GM12891 (cell line): ENCODE measurements around the gene ITPRID2.

Source experiments
- PAX5 ChIP-seq: IDR thresholded peaks from 2 replicates; pipeline ENCODE4 v1.6.1; 2011; ENCODE audit warnings: low read length, moderate library complexity, mild to moderate bottlenecking; ENCODE audit not compliant: insufficient read depth, severe bottlenecking
- POLR2A ChIP-seq: IDR thresholded peaks from 2 replicates; pipeline ENCODE4 v1.6.1; 2011; ENCODE audit warnings: low read depth, low read length, control low read depth
- POLR2AphosphoS5 ChIP-seq: IDR thresholded peaks from 2 replicates; pipeline ENCODE4 v1.6.1; 2011; ENCODE audit warnings: low read depth, low read length, control low read depth
- POU2F2 ChIP-seq: IDR thresholded peaks from 2 replicates; pipeline ENCODE4 v1.6.1; 2011; ENCODE audit warnings: low read depth, mild to moderate bottlenecking, control low read depth, low read length, moderate library complexity
- SPI1 ChIP-seq: IDR thresholded peaks from 2 replicates; pipeline ENCODE4 v1.6.1; 2011; ENCODE audit warnings: low read depth, low read length, control low read depth
- TAF1 ChIP-seq: IDR thresholded peaks from 2 replicates; pipeline ENCODE4 v1.6.1; 2011; ENCODE audit warnings: low read depth, low read length, control low read depth

- TF ChIP-seq TAF1 (no peak), POLR2AphosphoS5 (no peak), POLR2A (no peak), PAX5 (no peak), SPI1 (no peak), POU2F2 (no peak)
Measured at GRCh38 chr2:181872178-181872577, 19.4 kb upstream of the ITPRID2 start.
